Vagina (tissue), 2 donors: ENCODE measurements around the gene RIPK3. TPM values are rescaled to one million over a fixed set of nuclear protein-coding genes. Genes with fewer than 3 reads are reported as not detected.

Experiments used
- DNase-seq, 2 donors: peaks; one replicate each; pipeline ENCODE4 v3.0.0-alpha.2; 2017; ENCODE audit errors: extremely low spot score in 2 of 2
- H3K27ac ChIP-seq: fragments of 200-600 bp; sonication (generic); one replicate; pipeline ENCODE4 v1.5.1; 2019
- H3K27me3 ChIP-seq: fragments of 200-600 bp; sonication (generic); one replicate; pipeline ENCODE4 v1.5.1; 2019
- H3K36me3 ChIP-seq, 2 donors: fragments of 200-600 bp; sonication (generic); one replicate each; pipeline ENCODE4 v1.5.1; 2017 to 2019
- H3K4me1 ChIP-seq: fragments of 200-600 bp; sonication (generic); one replicate; pipeline ENCODE4 v1.5.1; 2019
- H3K4me3 ChIP-seq, 2 donors: fragments of 200-600 bp; sonication (generic); 1 replicate in 1 of 2; 2 replicates in 1 of 2; pipeline ENCODE4 v1.5.1; 2016 to 2019
- H3K9me3 ChIP-seq: fragments of 200-600 bp; sonication (generic); one replicate; pipeline ENCODE4 v1.5.1; 2019
- POLR2A ChIP-seq, 2 donors: fragments of 450-650 bp; IDR thresholded peaks; one replicate each; pipeline ENCODE4 v1.6.1; 2017; ENCODE audit warnings: antibody characterized with exemption in 2 of 2, mild to moderate bottlenecking in 2 of 2, moderate library complexity in 2 of 2
- POLR2AphosphoS5 ChIP-seq, 2 donors: sonication (generic); formaldehyde crosslinking; IDR thresholded peaks; one replicate each; pipeline ENCODE4 v1.9.0; 2017; ENCODE audit warnings: antibody characterized with exemption in 2 of 2, mild to moderate bottlenecking in 2 of 2, low read depth in 1 of 2; ENCODE audit not compliant: insufficient read depth in 1 of 2
- intact Hi-C: fragments of 100-400 bp; cut with DNase I; formaldehyde crosslinking; loops from one replicate; pipeline ENCODE4 v1.15.1; 2023
- total RNA-seq: library from RNA; depleted of rRNA; stranded (reverse); fragments of >200 nt; gene quantifications from one replicate; pipeline ENCODE4 v1.2.3, GENCODE V29; 2016
- TF ChIP-seq, protein P1 (sequence below), 3 experiments: fragments of 450-650 bp in 2 of 3; fragments of 200-600 bp in 1 of 3; sonication (generic) in 1 of 3; IDR thresholded peaks; one replicate each; pipeline ENCODE4 v1.5.1; 2017 to 2019; ENCODE audit warnings: antibody characterized with exemption in 3 of 3, mild to moderate bottlenecking in 2 of 3, moderate library complexity in 2 of 3

Gene RIPK3
- total RNA-seq, 1 donor from 2014 or later, result 10.1 TPM

DNA sequence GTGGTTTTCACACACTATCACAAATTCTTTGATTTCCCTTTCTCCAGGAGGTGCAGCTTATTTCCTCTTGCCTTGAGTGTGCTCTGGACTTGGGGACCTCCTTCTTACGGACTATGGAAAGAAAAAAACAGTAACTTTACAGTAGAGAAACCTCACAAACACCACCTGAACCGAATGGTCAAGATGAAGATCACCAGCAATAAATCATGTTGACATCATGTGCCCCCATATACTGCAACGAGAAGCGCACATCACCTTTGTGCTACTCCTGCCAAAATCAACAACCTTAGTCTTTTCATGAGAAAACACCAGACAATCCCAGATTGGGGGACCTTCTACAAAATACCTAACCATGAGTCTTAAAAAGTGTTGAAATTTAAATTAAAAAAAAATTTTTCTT lies 45.7 kb upstream of the RIPK3 start:
- DNase-seq, result no peak
- H3K4me1 ChIP-seq, result peaks cover 23% of the 10 kb centered on the region
- no peak overlapping the region for H3K4me3 ChIP-seq
- intact Hi-C loops, result no loop called here
- no peak for TF ChIP-seq POLR2AphosphoS5 (IDR thresholded peaks at IDR 0.05; ENCODE audit: insufficient read depth in 1 of 2, low read depth in 1 of 2)
- TF ChIP-seq, protein P1, sequence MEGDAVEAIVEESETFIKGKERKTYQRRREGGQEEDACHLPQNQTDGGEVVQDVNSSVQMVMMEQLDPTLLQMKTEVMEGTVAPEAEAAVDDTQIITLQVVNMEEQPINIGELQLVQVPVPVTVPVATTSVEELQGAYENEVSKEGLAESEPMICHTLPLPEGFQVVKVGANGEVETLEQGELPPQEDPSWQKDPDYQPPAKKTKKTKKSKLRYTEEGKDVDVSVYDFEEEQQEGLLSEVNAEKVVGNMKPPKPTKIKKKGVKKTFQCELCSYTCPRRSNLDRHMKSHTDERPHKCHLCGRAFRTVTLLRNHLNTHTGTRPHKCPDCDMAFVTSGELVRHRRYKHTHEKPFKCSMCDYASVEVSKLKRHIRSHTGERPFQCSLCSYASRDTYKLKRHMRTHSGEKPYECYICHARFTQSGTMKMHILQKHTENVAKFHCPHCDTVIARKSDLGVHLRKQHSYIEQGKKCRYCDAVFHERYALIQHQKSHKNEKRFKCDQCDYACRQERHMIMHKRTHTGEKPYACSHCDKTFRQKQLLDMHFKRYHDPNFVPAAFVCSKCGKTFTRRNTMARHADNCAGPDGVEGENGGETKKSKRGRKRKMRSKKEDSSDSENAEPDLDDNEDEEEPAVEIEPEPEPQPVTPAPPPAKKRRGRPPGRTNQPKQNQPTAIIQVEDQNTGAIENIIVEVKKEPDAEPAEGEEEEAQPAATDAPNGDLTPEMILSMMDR (IDR thresholded peaks at IDR 0.05), result no peak
- no peaks in the 10 kb centered on the region for H3K36me3 ChIP-seq
- H3K9me3 ChIP-seq, result no peaks in the 10 kb centered on the region
- H3K27ac ChIP-seq, result no peak overlapping the region
- H3K27me3 ChIP-seq, result no peaks in the 10 kb centered on the region

DNA sequence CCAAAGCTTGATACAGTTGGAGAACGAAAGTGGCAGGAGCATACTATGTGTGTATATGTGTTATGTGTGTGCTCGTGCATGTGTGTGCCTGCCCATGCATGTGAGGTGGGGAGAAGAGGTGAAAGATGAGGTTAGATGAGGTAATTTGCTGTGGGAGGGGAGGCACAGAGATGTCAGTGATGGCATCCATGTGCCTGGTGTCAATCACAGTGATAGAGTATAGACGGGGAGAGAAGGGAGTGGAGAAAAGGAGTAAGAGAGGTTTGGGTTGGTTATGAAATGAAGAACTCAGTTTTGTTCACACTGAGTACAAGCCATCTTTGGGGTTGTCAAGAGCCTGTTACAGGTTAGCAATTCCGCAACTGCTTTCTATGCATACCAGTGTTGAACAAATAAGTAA lies 44.4 kb upstream of the RIPK3 start:
- TF ChIP-seq POLR2A (IDR thresholded peaks at IDR 0.05) (no peak), POLR2AphosphoS5 (IDR thresholded peaks at IDR 0.05; ENCODE audit: insufficient read depth in 1 of 2, low read depth in 1 of 2) (no peak)
- TF ChIP-seq, protein P1 (IDR thresholded peaks at IDR 0.05), result no peak
- Histone ChIP-seq H3K36me3 (no peaks in the 10 kb centered on the region), H3K27ac (no peak overlapping the region), H3K27me3 (no peaks in the 10 kb centered on the region), H3K9me3 (no peaks in the 10 kb centered on the region), H3K4me1 (peaks cover 17% of the 10 kb centered on the region), H3K4me3 (no peak overlapping the region)
- DNase-seq, result no peak
- intact Hi-C loops, result no loop called here

DNA sequence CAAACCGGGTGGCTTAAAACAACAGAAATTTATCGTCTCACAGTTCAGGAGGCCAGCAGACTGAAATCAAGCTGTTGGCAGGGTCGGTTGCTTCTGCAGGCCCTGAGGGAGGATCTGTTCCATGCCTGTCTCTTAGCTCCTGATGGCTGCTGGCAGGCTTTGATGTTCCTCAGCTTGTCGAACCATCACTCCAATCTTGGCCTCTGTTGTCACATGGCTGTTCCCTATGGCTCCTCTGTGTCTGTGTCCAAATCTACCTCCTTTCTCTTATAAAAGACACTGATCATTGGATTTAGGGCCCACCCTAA lies 42.2 kb upstream of the RIPK3 start:
- intact Hi-C loops, result no loop called here
- H3K4me3 ChIP-seq, result no peak overlapping the region
- no peak overlapping the region for H3K27ac ChIP-seq
- H3K36me3 ChIP-seq, result no peaks in the 10 kb centered on the region
- H3K4me1 ChIP-seq, result peaks cover 18% of the 10 kb centered on the region
- H3K27me3 ChIP-seq, result no peaks in the 10 kb centered on the region
- H3K9me3 ChIP-seq, result no peaks in the 10 kb centered on the region
- TF ChIP-seq POLR2A (IDR thresholded peaks at IDR 0.05), result no peak
- no peak for TF ChIP-seq POLR2AphosphoS5 (IDR thresholded peaks at IDR 0.05; ENCODE audit: insufficient read depth in 1 of 2, low read depth in 1 of 2)
- TF ChIP-seq, protein P1 (IDR thresholded peaks at IDR 0.05), result no peak
- DNase-seq, result no peak

DNA sequence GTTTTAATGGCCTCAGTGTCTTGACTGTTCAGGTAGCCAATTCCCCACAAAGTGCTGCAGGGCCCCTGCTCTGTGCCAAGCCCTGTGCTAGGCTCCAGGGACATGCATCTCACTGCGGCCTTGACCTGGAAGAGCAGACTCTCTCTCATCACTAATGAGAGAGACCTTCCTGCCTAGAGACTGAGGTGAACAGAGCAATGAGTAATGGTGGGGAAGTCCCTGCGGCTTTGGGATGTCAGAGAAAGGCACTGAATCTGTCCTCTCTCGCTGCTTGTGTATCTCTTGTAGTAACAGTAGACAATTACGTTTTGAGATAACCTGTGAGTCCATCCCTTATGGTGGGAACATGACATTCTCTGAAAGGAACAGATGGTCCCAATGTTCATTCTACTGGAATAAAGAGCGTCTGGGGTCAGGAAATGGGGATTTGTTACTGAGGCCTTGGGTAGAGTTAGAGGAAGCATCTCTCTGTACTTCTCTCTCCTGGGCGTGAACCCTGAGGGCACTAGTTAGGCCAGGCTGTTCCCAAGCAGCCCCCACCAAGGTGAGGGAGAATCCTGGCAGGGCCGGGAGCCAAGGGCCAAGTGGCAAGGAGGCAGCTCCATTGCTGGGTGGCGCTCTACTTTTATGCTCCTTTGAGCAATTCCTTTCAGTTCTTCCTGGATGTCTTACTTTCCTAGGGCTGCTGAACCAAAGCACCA lies 41.7 kb upstream of the RIPK3 start:
- H3K9me3 ChIP-seq, result no peaks in the 10 kb centered on the region
- intact Hi-C loops, result no loop called here
- H3K27me3 ChIP-seq, result no peaks in the 10 kb centered on the region
- H3K36me3 ChIP-seq, result peaks cover 0 to 3% of the 10 kb centered on the region in 2 donors
- TF ChIP-seq POLR2A (IDR thresholded peaks at IDR 0.05), result no peak
- TF ChIP-seq, protein P1 (IDR thresholded peaks at IDR 0.05), result no peak
- no peak for TF ChIP-seq POLR2AphosphoS5 (IDR thresholded peaks at IDR 0.05; ENCODE audit: insufficient read depth in 1 of 2, low read depth in 1 of 2)
- H3K4me3 ChIP-seq, result no peak overlapping the region
- no peak overlapping the region for H3K27ac ChIP-seq
- DNase-seq, result no peak
- peaks cover 23% of the 10 kb centered on the region for H3K4me1 ChIP-seq

DNA sequence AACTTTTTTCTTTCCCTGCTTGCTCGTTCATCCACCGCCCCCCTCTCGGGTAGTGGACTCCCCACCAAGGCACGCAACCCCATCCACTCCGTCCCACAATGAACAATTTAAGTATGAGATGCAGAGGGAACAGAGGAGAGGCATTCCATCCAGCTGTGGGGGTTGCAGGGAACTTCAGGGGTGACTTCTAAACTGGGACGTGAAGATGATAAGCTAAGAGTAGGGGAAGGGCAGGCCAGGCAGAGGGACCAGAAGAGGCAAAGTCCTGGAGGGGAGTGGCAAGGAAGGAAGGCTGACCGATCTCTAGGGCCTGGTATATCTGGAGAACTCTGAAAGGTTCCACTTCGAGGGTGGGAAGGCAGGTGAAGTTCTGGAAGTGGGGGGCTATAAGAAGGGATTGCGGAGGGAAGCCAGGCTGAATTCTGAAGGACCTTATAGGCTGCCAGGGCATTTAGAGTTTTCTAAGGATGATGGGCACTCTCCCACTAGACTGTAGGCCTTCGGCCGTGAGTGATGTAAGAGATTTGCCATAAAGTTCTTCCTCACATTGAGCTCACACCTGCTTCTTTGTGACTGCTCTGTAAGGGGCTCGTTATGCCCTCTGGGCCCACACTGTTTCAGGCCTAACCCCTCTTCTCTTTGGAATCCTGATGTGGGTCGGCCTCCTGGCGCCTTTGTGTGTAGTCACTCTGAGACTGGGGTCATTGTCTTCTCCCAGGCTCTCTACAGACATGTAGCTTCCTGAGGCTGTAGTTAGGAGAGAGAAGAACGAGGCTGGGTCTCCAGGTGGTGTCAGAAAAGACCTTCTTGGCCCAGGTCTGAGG lies 40.3 kb upstream of the RIPK3 start:
- no peak for DNase-seq
- H3K27ac ChIP-seq, result no peak overlapping the region
- peaks cover 23% of the 10 kb centered on the region for H3K4me1 ChIP-seq
- TF ChIP-seq POLR2A (IDR thresholded peaks at IDR 0.05) (no peak), POLR2AphosphoS5 (IDR thresholded peaks at IDR 0.05; ENCODE audit: insufficient read depth in 1 of 2, low read depth in 1 of 2) (no peak)
- TF ChIP-seq, protein P1 (IDR thresholded peaks at IDR 0.05), result no peak
- H3K27me3 ChIP-seq, result no peaks in the 10 kb centered on the region
- no peaks in the 10 kb centered on the region for H3K9me3 ChIP-seq
- intact Hi-C loops, result no loop called here
- peaks cover 0 to 8% of the 10 kb centered on the region in 2 donors for H3K36me3 ChIP-seq
- no peak overlapping the region for H3K4me3 ChIP-seq
